DND-41 (cell line): ENCODE measurements around the gene SSX2IP.

Experiments used
- EZH2 ChIP-seq: IDR thresholded peaks from 3 replicates; pipeline ENCODE4 v1.6.1; 2012; ENCODE audit warnings: borderline replicate concordance, low read depth, mild to moderate bottlenecking, moderate library complexity, low read length, inconsistent platforms; ENCODE audit not compliant: severe bottlenecking
- TF ChIP-seq, protein P1 (sequence below): IDR thresholded peaks from 2 replicates; pipeline ENCODE4 v1.5.1; 2012; ENCODE audit warnings: borderline replicate concordance, low read length, moderate library complexity, mild to moderate bottlenecking; ENCODE audit not compliant: poor library complexity, severe bottlenecking; ENCODE audit errors: extremely low read depth

DNA sequence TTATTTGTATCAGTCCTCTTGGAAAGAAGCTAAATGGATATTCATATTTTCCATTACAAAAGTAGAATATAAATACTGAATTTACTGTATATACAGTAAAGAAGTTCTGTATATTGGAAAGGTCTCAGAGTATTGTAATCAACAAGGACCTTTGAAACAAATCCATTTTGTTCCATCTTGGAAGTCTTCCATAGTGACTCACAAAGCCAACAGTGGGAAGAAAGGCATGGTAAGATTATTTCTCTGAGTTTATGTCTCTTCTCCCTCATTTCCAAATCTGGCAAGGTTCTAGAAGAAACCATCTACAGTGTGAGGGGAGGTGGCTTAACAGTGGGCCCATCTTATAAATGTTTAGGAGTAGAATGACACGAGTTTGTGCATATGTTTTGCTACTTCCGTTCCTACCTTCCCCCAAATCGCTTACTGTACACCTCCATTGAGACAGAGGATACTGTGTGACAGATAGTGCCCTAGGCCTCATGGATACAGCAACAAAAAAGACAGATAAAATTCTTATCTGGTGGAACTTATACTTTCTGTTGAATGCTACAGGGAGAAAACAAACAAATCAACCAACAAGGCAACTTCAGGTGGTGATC is 22.1 kb upstream of the SSX2IP start:
- no peak for TF ChIP-seq EZH2
- TF ChIP-seq, protein P1, sequence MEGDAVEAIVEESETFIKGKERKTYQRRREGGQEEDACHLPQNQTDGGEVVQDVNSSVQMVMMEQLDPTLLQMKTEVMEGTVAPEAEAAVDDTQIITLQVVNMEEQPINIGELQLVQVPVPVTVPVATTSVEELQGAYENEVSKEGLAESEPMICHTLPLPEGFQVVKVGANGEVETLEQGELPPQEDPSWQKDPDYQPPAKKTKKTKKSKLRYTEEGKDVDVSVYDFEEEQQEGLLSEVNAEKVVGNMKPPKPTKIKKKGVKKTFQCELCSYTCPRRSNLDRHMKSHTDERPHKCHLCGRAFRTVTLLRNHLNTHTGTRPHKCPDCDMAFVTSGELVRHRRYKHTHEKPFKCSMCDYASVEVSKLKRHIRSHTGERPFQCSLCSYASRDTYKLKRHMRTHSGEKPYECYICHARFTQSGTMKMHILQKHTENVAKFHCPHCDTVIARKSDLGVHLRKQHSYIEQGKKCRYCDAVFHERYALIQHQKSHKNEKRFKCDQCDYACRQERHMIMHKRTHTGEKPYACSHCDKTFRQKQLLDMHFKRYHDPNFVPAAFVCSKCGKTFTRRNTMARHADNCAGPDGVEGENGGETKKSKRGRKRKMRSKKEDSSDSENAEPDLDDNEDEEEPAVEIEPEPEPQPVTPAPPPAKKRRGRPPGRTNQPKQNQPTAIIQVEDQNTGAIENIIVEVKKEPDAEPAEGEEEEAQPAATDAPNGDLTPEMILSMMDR, result no peak
